ENCODE data around the gene RBBP8.

DNA sequence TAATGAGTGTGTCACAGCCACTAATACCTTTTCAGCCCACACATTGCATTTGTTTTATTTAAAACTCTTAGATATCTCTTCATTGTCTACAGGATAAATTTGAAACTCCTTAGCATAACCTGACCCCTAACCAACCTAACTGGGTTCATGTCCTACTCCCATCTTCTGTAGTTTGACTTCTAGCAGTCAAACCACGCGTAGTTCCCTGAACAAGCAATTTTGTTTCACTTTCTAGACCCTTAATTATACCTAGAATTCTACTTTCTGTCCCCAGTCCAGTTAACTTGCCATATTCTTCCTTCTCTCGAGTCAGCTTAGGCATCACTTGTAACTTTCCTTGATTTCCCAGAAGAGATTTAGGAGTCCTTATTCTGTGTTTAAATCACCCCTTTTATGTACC, 55.1 kb downstream of the RBBP8 start:
- TF ChIP-seq POLR2A (IDR thresholded peaks at IDR 0.05) (no peak), CTCF (IDR thresholded peaks at IDR 0.05) (no peak)
